Prostate gland (tissue), 2 donors: ENCODE results near the gene TNFAIP8. TPM values are rescaled to one million over a fixed set of nuclear protein-coding genes. Genes with fewer than 3 reads are reported as not detected.
"Not testable (repeated sequence)": the region's sequence is repeated elsewhere in the genome, so short reads cannot be mapped to it uniquely, and the experiment has no call there.

ENCODE experiments used
- DNase-seq: peaks from one replicate; pipeline ENCODE4 v3.0.0-alpha.2; 2019; ENCODE audit warnings: low spot score
- H3K27ac ChIP-seq, 2 donors: fragments of 200-600 bp; sonication (generic); 2 replicates each; pipeline ENCODE4 v1.5.1; 2017 to 2019
- H3K27me3 ChIP-seq: fragments of 200-600 bp; sonication (generic); replicated peaks from 2 replicates; pipeline ENCODE4 v1.5.1; 2019; ENCODE audit not compliant: insufficient read depth
- H3K36me3 ChIP-seq, 2 donors: fragments of 200-600 bp; sonication (generic); 1 replicate in 1 of 2; 2 replicates in 1 of 2; pipeline versions ENCODE4 v1.5.1 to v1.8.1; 2017 to 2019
- H3K4me1 ChIP-seq: fragments of 200-600 bp; sonication (generic); replicated peaks from 2 replicates; pipeline ENCODE4 v1.5.1; 2019
- H3K4me3 ChIP-seq, 2 donors: fragments of 200-600 bp; sonication (generic); 2 replicates each; pipeline ENCODE4 v1.5.1; 2017 to 2019
- H3K9me3 ChIP-seq: fragments of 200-600 bp; sonication (generic); 2 replicates; pipeline ENCODE4 v1.5.1; 2017
- CTCF ChIP-seq, 4 experiments: fragments of 200-600 bp in 2 of 4; fragments of 450-650 bp in 2 of 4; sonication (generic) in 2 of 4; IDR thresholded peaks; 1 replicate in 3 of 4; 2 replicates in 1 of 4; pipeline ENCODE4 v1.5.1; 2016 to 2019; ENCODE audit warnings: antibody characterized with exemption in 4 of 4, mild to moderate bottlenecking in 2 of 4, moderate library complexity in 2 of 4
- POLR2A ChIP-seq: fragments of 450-650 bp; IDR thresholded peaks from one replicate; pipeline ENCODE4 v1.6.1; 2016; ENCODE audit warnings: antibody characterized with exemption, mild to moderate bottlenecking
- POLR2AphosphoS5 ChIP-seq: sonication (generic); formaldehyde crosslinking; IDR thresholded peaks from one replicate; pipeline ENCODE4 v1.6.1; 2017; ENCODE audit warnings: antibody characterized with exemption
- WGBS: methylation state at CpG from one replicate; pipeline ENCODE4 v1.1.5; 2018; 5-methylcytosine and 5-hydroxymethylcytosine counted together
- intact Hi-C: fragments of 100-400 bp; cut with DNase I; formaldehyde crosslinking; loops from one replicate; pipeline ENCODE4 v1.14.2; 2022
- total RNA-seq, 2 donors: library from RNA; depleted of rRNA; stranded (reverse); fragments of >200 nt; gene quantifications; one replicate each; pipeline ENCODE4 v1.1.0, GENCODE V29; 2016

TNFAIP8 gene
- total RNA-seq, 2 donors from 2014 or later: 21.6 to 40.0 TPM

DNA sequence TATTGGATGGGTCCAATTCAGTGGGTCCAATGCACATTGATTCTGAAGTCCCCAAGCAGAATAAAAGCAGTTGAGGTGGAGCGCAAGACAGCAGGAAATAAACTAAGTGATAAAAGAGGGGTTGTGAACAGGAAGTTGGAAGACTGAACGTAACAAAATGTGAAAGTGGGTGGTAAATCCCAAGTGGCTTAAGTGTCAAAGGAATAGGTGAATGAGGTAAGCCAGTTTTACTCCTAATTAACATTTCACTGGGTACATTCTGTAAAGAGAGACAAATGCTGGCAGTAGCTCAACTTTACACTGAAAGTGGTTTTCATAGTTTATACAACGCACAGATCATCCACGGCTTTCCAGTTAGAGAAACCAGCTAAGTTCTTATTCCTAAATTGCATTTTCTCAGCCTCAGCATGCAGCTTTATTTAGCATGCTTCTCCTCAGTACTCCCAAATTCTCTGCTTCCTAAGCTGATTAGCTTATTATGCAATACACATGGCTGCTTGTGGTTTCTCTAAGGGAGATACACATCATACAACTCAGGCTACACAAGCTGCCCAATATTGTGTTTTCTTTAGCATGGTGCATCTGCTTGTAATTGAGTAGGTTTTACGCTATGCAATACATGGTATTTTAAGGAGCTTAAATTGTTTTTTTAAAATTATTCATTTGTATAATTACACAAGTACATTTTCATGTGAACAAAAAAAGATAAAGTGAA lies 62.2 kb downstream of the TNFAIP8 start:
- Histone ChIP-seq H3K27me3 (no peaks in the 10 kb centered on the region), H3K36me3 (no peaks in the 10 kb centered on the region), H3K27ac (no peak overlapping the region), H3K9me3 (no peaks in the 10 kb centered on the region), H3K4me1 (peaks cover 9% of the 10 kb centered on the region), H3K4me3 (no peak overlapping the region)
- intact Hi-C loops: loop anchor here (10.0 kb wide), 1 partner anchor 393 kb away; no protein-coding TSS in a partner anchor
- TF ChIP-seq POLR2A (no peak), POLR2AphosphoS5 (peak; percentile 21)
- WGBS: 42% methylated on average over 5 of the region's 5 CpGs
- DNase-seq: no peak

GRCh38 chr5:119418606-119419100 lies 62.8 kb downstream of the TNFAIP8 start:
- TF ChIP-seq POLR2AphosphoS5 (no peak), POLR2A (no peak), CTCF (IDR thresholded peaks at IDR 0.05) (no peak)
- no peaks in the 10 kb centered on the region for H3K27me3 ChIP-seq
- H3K36me3 ChIP-seq: no peaks in the 10 kb centered on the region
- 77% methylated on average over 2 of the region's 2 CpGs for WGBS
- H3K4me3 ChIP-seq: no peak overlapping the region
- H3K27ac ChIP-seq: no peak overlapping the region
- no peaks in the 10 kb centered on the region for H3K9me3 ChIP-seq
- intact Hi-C loops: loop anchor here (10.0 kb wide), 1 partner anchor 394 kb away; no protein-coding TSS in a partner anchor
- peak; percentile 34 for DNase-seq
- H3K4me1 ChIP-seq: peaks cover 9% of the 10 kb centered on the region

DNA sequence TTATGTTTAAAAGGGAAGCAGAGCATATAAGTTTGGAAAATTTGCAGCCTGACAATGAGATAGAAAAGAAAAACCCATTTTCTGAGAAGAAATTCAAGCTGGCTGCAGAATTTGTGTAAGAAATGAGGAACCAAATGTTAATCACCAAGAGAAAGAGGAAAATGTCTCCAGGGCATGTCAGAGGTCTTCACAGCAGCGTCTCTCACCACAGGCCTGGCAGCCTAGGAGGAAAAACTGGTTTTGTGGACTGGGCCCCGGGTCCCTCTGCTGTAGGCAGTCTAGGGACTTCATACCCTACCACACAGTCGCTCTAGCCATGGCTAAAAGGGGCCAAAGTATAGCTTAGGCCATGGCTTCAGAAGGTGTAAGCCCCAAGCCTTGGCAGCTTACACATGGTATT lies 64.3 kb downstream of the TNFAIP8 start:
- H3K27ac ChIP-seq: no peak overlapping the region
- no peak for TF ChIP-seq POLR2A
- TF ChIP-seq POLR2AphosphoS5: no peak
- no peak for TF ChIP-seq CTCF (IDR thresholded peaks at IDR 0.05)
- no peaks in the 10 kb centered on the region for H3K27me3 ChIP-seq
- H3K9me3 ChIP-seq: no peaks in the 10 kb centered on the region
- WGBS: 31% methylated on average over 3 of the region's 3 CpGs
- DNase-seq: peak; percentile 49
- peaks cover 9% of the 10 kb centered on the region for H3K4me1 ChIP-seq
- intact Hi-C loops: no loop called here
- no peaks in the 10 kb centered on the region for H3K36me3 ChIP-seq
- H3K4me3 ChIP-seq: no peak overlapping the region

- no peak for TF ChIP-seq POLR2A
- TF ChIP-seq POLR2AphosphoS5: no peak
- no peak for TF ChIP-seq CTCF (IDR thresholded peaks at IDR 0.05)
- intact Hi-C loops: no loop called here
- WGBS: 97% methylated on average over 3 of the region's 3 CpGs
- Histone ChIP-seq H3K9me3 (no peaks in the 10 kb centered on the region), H3K4me1 (no peaks in the 10 kb centered on the region), H3K27ac (no peak overlapping the region), H3K27me3 (no peaks in the 10 kb centered on the region), H3K36me3 (no peaks in the 10 kb centered on the region), H3K4me3 (no peak overlapping the region)
- no peak for DNase-seq
These were observed 70.2 kb downstream of the TNFAIP8 start for GRCh38 chr5:119426057-119426456.

- no peak for DNase-seq
- Histone ChIP-seq H3K27ac (no peak overlapping the region), H3K36me3 (no peaks in the 10 kb centered on the region), H3K4me1 (no peaks in the 10 kb centered on the region), H3K4me3 (no peak overlapping the region), H3K9me3 (no peaks in the 10 kb centered on the region), H3K27me3 (no peaks in the 10 kb centered on the region)
- TF ChIP-seq POLR2A: no peak
- intact Hi-C loops: no loop called here
- WGBS: 35% methylated on average over 2 of the region's 2 CpGs
These were observed 71.2 kb downstream of the TNFAIP8 start for GRCh38 chr5:119427060-119427459.

- intact Hi-C loops, H3K27ac ChIP-seq, H3K4me1 ChIP-seq, H3K27me3 ChIP-seq, H3K36me3 ChIP-seq, H3K9me3 ChIP-seq, DNase-seq, H3K4me3 ChIP-seq: not testable (repeated sequence)
- 50% methylated on average over 4 of the region's 4 CpGs for WGBS
These were observed 71.8 kb downstream of the TNFAIP8 start for GRCh38 chr5:119427596-119427995.

- H3K27me3 ChIP-seq, intact Hi-C loops, H3K27ac ChIP-seq, H3K4me3 ChIP-seq, H3K9me3 ChIP-seq, H3K36me3 ChIP-seq, DNase-seq, H3K4me1 ChIP-seq: not testable (repeated sequence)
- WGBS: 100% methylated on average over 1 of the region's 1 CpG
These were observed 72.3 kb downstream of the TNFAIP8 start for GRCh38 chr5:119428166-119428565.

DNA sequence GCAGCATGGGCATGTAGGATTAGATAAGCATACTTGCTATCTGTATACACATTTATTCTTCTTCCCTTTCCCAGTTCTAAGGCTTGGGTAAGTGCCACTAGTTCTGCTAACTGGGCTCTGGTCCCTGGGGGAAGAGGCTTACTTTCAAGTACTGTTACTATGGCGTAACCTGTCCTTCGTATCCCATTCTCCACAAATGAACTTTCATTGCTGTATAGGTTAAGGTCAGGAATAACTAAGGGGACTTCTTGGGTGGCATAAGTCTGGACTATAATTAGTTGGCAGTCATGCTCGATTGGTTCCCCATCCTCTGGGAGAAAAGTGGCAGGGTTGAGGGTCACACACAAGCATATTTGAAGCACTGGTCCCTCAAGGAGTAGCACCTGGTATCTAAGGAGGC lies 72.8 kb downstream of the TNFAIP8 start:
- H3K36me3 ChIP-seq, DNase-seq, H3K9me3 ChIP-seq, H3K27me3 ChIP-seq, intact Hi-C loops, H3K4me3 ChIP-seq, H3K27ac ChIP-seq, H3K4me1 ChIP-seq: not testable (repeated sequence)
- WGBS: 80% methylated on average over 3 of the region's 3 CpGs

- H3K27me3 ChIP-seq, H3K27ac ChIP-seq, H3K9me3 ChIP-seq, DNase-seq, H3K4me3 ChIP-seq, intact Hi-C loops, H3K36me3 ChIP-seq, H3K4me1 ChIP-seq: not testable (repeated sequence)
- WGBS: 88% methylated on average over 10 of the region's 10 CpGs
These were observed 76.9 kb downstream of the TNFAIP8 start for GRCh38 chr5:119432674-119433237.
